Measurements from ENCODE around the gene GPC5. TPM values are rescaled to one million over a fixed set of nuclear protein-coding genes. Genes with fewer than 3 reads are reported as not detected.

Gene GPC5
- total and polyA plus RNA-seq, 2 donors (not counting 3 experiments of a cell fraction or from before 2014, with no cell fraction given) = 0.59 to 0.97 TPM

DNA sequence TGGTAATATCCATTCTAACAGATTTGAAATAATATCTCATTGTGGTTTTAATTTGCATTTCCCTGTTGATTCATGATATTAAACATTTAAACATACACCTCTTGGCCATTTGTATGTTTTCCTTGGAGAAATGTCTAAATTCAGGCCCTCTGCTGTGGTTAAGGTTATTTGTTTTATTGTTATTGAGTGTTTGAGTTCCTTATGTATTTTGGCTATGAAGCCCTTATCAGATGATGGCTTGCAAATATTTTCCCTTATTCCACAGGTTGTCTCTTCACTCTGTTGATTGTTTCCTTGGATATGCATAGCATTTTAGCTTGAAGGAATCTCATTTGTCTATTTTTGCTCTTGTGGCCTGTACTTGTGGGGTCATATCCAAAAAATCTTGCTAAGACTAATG, 303.6 kb downstream of the GPC5 start:
- no peaks in the 10 kb centered on the region for H3K9me1 ChIP-seq (replicated peaks; ENCODE audit: control insufficient read depth, extremely low read depth, insufficient read depth, low read length)
- H3K4me1 ChIP-seq (ENCODE audit: control insufficient read depth, extremely low read depth, insufficient read depth, low read length) = no peaks in the 10 kb centered on the region
- no peaks in the 10 kb centered on the region for H3K79me2 ChIP-seq (ENCODE audit: control insufficient read depth, insufficient read depth, low read length)
- intact Hi-C loops (cut with micrococcal nuclease) (no loop called here), dilution Hi-C loops (cut with MboI; ENCODE audit: extremely low pct_ligation_motif_present, low sequenced_read_pairs) (no loop called here)
- FAIRE-seq (no peak), DNase-seq (ENCODE audit: low read depth, low spot score) (no peak)
- H3K9ac ChIP-seq (replicated peaks; ENCODE audit: extremely low read depth, insufficient read depth, low read length) = no peak overlapping the region
- H4K20me1 ChIP-seq (replicated peaks; ENCODE audit: control insufficient read depth, extremely low read depth, insufficient read depth, low read length) = no peaks in the 10 kb centered on the region
- H3K36me3 ChIP-seq (ENCODE audit: control insufficient read depth in 2 of 2, extremely low read depth in 1 of 2, insufficient read depth in 2 of 2, low read length in 2 of 2) = no peaks in the 10 kb centered on the region
- no peak for TF ChIP-seq MYC (IDR thresholded peaks at IDR 0.05; ENCODE audit: low read depth, low read length)
- TF ChIP-seq POLR2AphosphoS5 (IDR thresholded peaks at IDR 0.05; ENCODE audit: insufficient read depth, low read depth, low read length) = no peak
- TF ChIP-seq, protein P1, sequence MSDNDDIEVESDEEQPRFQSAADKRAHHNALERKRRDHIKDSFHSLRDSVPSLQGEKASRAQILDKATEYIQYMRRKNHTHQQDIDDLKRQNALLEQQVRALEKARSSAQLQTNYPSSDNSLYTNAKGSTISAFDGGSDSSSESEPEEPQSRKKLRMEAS (IDR thresholded peaks at IDR 0.05; ENCODE audit: insufficient read depth, insufficient read length) = no peak
- no peak for TF ChIP-seq POLR2A (IDR thresholded peaks at IDR 0.05; ENCODE audit: low read depth, low read length)
- BruUV-seq (replicated peaks) = no TSS peak
- no peaks in the 10 kb centered on the region for H3K27me3 ChIP-seq (ENCODE audit: control insufficient read depth in 2 of 2, insufficient read depth in 2 of 2, low read length in 2 of 2)
- POLR2A ChIA-PET = no interaction called here
- no peak overlapping the region for H2AFZ ChIP-seq (ENCODE audit: low read depth, low read length)
- H3K4me3 ChIP-seq (replicated peaks in 1 of 3; ENCODE audit: insufficient read depth in 1 of 3, low read depth in 1 of 3, low read length in 3 of 3) = no peak overlapping the region
- no peak overlapping the region for H3K27ac ChIP-seq (ENCODE audit: insufficient read depth, low read depth, low read length)
- H3K9me3 ChIP-seq (replicated peaks; ENCODE audit: control insufficient read depth, insufficient read depth, low read length) = no peaks in the 10 kb centered on the region
- CTCF ChIA-PET = no interaction called here
- no peak overlapping the region for H3K4me2 ChIP-seq (ENCODE audit: insufficient read depth, low read length)

DNA sequence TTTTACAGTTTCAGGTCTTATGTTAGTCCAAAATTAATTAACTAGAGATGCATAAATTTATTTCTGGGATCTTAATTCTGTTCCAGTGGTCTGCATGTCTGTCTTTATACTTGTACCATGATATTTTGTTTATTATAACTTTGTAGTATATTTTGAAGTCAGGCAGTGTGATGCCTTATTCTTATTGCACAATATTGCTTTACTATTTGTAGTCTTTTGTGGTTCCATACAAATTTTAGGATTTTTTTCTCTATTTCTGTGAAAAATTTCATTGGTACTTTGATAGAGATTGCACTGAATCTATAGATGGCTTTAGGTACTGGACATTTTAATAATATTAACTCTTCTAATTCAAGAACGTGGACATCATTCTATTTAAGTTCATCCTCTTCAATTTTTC, 304.0 kb downstream of the GPC5 start:
- dilution Hi-C loops (cut with MboI; ENCODE audit: extremely low pct_ligation_motif_present, low sequenced_read_pairs) (no loop called here), intact Hi-C loops (cut with micrococcal nuclease) (no loop called here)
- H3K9ac ChIP-seq (replicated peaks; ENCODE audit: extremely low read depth, insufficient read depth, low read length) = no peak overlapping the region
- no peak for DNase-seq (ENCODE audit: low read depth, low spot score)
- no peaks in the 10 kb centered on the region for H4K20me1 ChIP-seq (replicated peaks; ENCODE audit: control insufficient read depth, extremely low read depth, insufficient read depth, low read length)
- no peak overlapping the region for H2AFZ ChIP-seq (ENCODE audit: low read depth, low read length)
- H3K4me2 ChIP-seq (ENCODE audit: insufficient read depth, low read length) = no peak overlapping the region
- no peaks in the 10 kb centered on the region for H3K36me3 ChIP-seq (ENCODE audit: control insufficient read depth in 2 of 2, extremely low read depth in 1 of 2, insufficient read depth in 2 of 2, low read length in 2 of 2)
- no peaks in the 10 kb centered on the region for H3K27me3 ChIP-seq (ENCODE audit: control insufficient read depth in 2 of 2, insufficient read depth in 2 of 2, low read length in 2 of 2)
- FAIRE-seq = no peak
- H3K9me3 ChIP-seq (replicated peaks; ENCODE audit: control insufficient read depth, insufficient read depth, low read length) = no peaks in the 10 kb centered on the region
- H3K9me1 ChIP-seq (replicated peaks; ENCODE audit: control insufficient read depth, extremely low read depth, insufficient read depth, low read length) = no peaks in the 10 kb centered on the region
- TF ChIP-seq EZH2 (IDR thresholded peaks at IDR 0.05; ENCODE audit: borderline replicate concordance, low read depth, low read length, severe bottlenecking) = no peak
- TF ChIP-seq MYC (IDR thresholded peaks at IDR 0.05; ENCODE audit: low read depth, low read length) = no peak
- no peak for TF ChIP-seq POLR2AphosphoS5 (IDR thresholded peaks at IDR 0.05; ENCODE audit: insufficient read depth, low read depth, low read length)
- TF ChIP-seq GATA2 (IDR thresholded peaks at IDR 0.05; ENCODE audit: insufficient read depth, insufficient read length, low read depth, low read length) = no peak
- TF ChIP-seq POLR2A (IDR thresholded peaks at IDR 0.05; ENCODE audit: low read depth, low read length) = no peak
- no peak for TF ChIP-seq FOS (IDR thresholded peaks at IDR 0.05; ENCODE audit: borderline replicate concordance, insufficient read depth, low read length)
- TF ChIP-seq, protein P2, sequence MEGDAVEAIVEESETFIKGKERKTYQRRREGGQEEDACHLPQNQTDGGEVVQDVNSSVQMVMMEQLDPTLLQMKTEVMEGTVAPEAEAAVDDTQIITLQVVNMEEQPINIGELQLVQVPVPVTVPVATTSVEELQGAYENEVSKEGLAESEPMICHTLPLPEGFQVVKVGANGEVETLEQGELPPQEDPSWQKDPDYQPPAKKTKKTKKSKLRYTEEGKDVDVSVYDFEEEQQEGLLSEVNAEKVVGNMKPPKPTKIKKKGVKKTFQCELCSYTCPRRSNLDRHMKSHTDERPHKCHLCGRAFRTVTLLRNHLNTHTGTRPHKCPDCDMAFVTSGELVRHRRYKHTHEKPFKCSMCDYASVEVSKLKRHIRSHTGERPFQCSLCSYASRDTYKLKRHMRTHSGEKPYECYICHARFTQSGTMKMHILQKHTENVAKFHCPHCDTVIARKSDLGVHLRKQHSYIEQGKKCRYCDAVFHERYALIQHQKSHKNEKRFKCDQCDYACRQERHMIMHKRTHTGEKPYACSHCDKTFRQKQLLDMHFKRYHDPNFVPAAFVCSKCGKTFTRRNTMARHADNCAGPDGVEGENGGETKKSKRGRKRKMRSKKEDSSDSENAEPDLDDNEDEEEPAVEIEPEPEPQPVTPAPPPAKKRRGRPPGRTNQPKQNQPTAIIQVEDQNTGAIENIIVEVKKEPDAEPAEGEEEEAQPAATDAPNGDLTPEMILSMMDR (IDR thresholded peaks at IDR 0.05; ENCODE audit: extremely low read depth in 1 of 2, insufficient read depth in 1 of 2, low read depth in 1 of 2, low read length in 2 of 2) = no peak
- no peak for TF ChIP-seq JUN (IDR thresholded peaks at IDR 0.05; ENCODE audit: borderline replicate concordance, insufficient read depth, insufficient read length, low read depth)
- TF ChIP-seq, protein P1 (IDR thresholded peaks at IDR 0.05; ENCODE audit: insufficient read depth, insufficient read length) = no peak
- BruUV-seq (replicated peaks) = no TSS peak
- POLR2A ChIA-PET = no interaction called here
- no peaks in the 10 kb centered on the region for H3K4me1 ChIP-seq (ENCODE audit: control insufficient read depth, extremely low read depth, insufficient read depth, low read length)
- no peak overlapping the region for H3K27ac ChIP-seq (ENCODE audit: insufficient read depth, low read depth, low read length)
- H3K4me3 ChIP-seq (replicated peaks in 1 of 3; ENCODE audit: insufficient read depth in 1 of 3, low read depth in 1 of 3, low read length in 3 of 3) = no peak overlapping the region
- no peaks in the 10 kb centered on the region for H3K79me2 ChIP-seq (ENCODE audit: control insufficient read depth, insufficient read depth, low read length)
- CTCF ChIA-PET = no interaction called here

Measured in endothelial cell of umbilical vein (primary cell).